IMR-90 (cell line): ENCODE data around the gene PCCB. TPM values are rescaled to one million over a fixed set of nuclear protein-coding genes. Genes with fewer than 3 reads are reported as not detected.
A peak's percentile ranks its signal among the peaks of the same experiment; 100 is the strongest.

Experiments
- ATAC-seq: fragments of 200-7000 bp; cut with Tn5 transposase; 2 replicates; pipeline ENCODE4 v1.9.1; 2020; ENCODE audit warnings: low read depth, mild to moderate bottlenecking, moderate library complexity
- BruUV-seq: library from RNA; stranded (reverse); fragments of 400-500 nt; replicated peaks from 2 replicates; lab custom pipeline; 2021; lab: Mats Ljungman, UMichigan
- CTCF ChIA-PET: fragments of 300-600 bp; formaldehyde crosslinking; extraction: SDS; loops from one replicate; lab custom pipeline; 2021; ENCODE audit warnings: antibody characterized with exemption; lab: Yijun Ruan, JAX
- POLR2A ChIA-PET: fragments of 300-600 bp; sonication (Branson Sonifier 250); formaldehyde crosslinking; loops from one replicate; lab custom pipeline; 2022; ENCODE audit warnings: antibody characterized with exemption; ENCODE audit not compliant: unreplicated experiment; lab: Charles Lee
- DNase-seq: peaks from one replicate; pipeline ENCODE4 v3.0.0; 2013
- H2AFZ ChIP-seq: replicated peaks from 2 replicates; pipeline ENCODE3; 2013; ENCODE audit warnings: low read length, mild to moderate bottlenecking; ENCODE audit not compliant: poor library complexity
- H2AK5ac ChIP-seq: 2 replicates; pipeline ENCODE4 v1.6.1; 2013; ENCODE audit warnings: low read depth, low read length, inconsistent platforms
- H2AK9ac ChIP-seq: replicated peaks from 2 replicates; pipeline ENCODE3; 2013; ENCODE audit warnings: mild to moderate bottlenecking, low read depth, low read length, moderate library complexity; ENCODE audit not compliant: poor library complexity
- H2BK120ac ChIP-seq: 2 replicates; pipeline ENCODE4 v1.6.1; 2013; ENCODE audit warnings: low read depth, low read length, inconsistent platforms
- H2BK15ac ChIP-seq: 3 replicates; pipeline ENCODE4 v1.6.1; 2013; ENCODE audit warnings: low read depth, low read length, inconsistent platforms
- H2BK20ac ChIP-seq: 2 replicates; pipeline ENCODE4 v1.6.1; 2013; ENCODE audit warnings: low read depth, mild to moderate bottlenecking, inconsistent platforms, low read length, moderate library complexity
- H2BK5ac ChIP-seq: 2 replicates; pipeline ENCODE4 v1.6.1; 2013; ENCODE audit warnings: mild to moderate bottlenecking, low read depth, low read length, inconsistent platforms; ENCODE audit not compliant: poor library complexity, severe bottlenecking
- H3K14ac ChIP-seq: replicated peaks from 2 replicates; pipeline ENCODE4 v1.6.1; 2013; ENCODE audit warnings: low read depth, low read length, inconsistent platforms
- H3K18ac ChIP-seq: 2 replicates; pipeline ENCODE4 v1.6.1; 2013; ENCODE audit warnings: low read depth, low read length, control low read depth
- H3K23ac ChIP-seq: 2 replicates; pipeline ENCODE4 v1.6.1; 2013; ENCODE audit warnings: low read depth, low read length, inconsistent platforms
- H3K27ac ChIP-seq: 2 replicates; pipeline ENCODE4 v1.5.1; 2013; ENCODE audit warnings: mild to moderate bottlenecking, control low read depth, low read length; ENCODE audit not compliant: insufficient read depth
- H3K27me3 ChIP-seq: 2 replicates; pipeline ENCODE4 v1.6.1; 2013; ENCODE audit warnings: low read length; ENCODE audit not compliant: control insufficient read depth, insufficient read depth
- H3K36me3 ChIP-seq: 2 replicates; pipeline ENCODE4 v1.6.1; 2013; ENCODE audit warnings: low read length, mixed read lengths; ENCODE audit not compliant: control insufficient read depth, insufficient read depth
- H3K4ac ChIP-seq: 2 replicates; pipeline ENCODE4 v1.6.1; 2013; ENCODE audit warnings: low read depth, low read length, inconsistent platforms
- H3K4me1 ChIP-seq: 2 replicates; pipeline ENCODE4 v1.6.1; 2013; ENCODE audit warnings: low read length, mixed read lengths; ENCODE audit not compliant: control insufficient read depth, insufficient read depth
- H3K4me2 ChIP-seq: 2 replicates; pipeline ENCODE4 v1.6.1; 2013; ENCODE audit warnings: low read depth, mild to moderate bottlenecking, control low read depth, low read length, moderate library complexity
- H3K4me3 ChIP-seq: 2 replicates; pipeline ENCODE4 v1.5.1; 2013; ENCODE audit warnings: low read depth, mild to moderate bottlenecking, control low read depth, low read length, moderate library complexity; ENCODE audit not compliant: insufficient read depth
- H3K56ac ChIP-seq: 2 replicates; pipeline ENCODE4 v1.6.1; 2013; ENCODE audit warnings: low read length, inconsistent platforms; ENCODE audit not compliant: insufficient read depth; ENCODE audit errors: extremely low read depth
- H3K79me1 ChIP-seq, 2 experiments: 2 replicates each; pipeline ENCODE4 v1.6.1; 2013; ENCODE audit warnings: low read length in 2 of 2, inconsistent platforms in 1 of 2, low read depth in 1 of 2
- H3K9ac ChIP-seq: 2 replicates; pipeline ENCODE4 v1.6.1; 2013; ENCODE audit warnings: low read depth, low read length, control low read depth
- H3K9me1 ChIP-seq: 2 replicates; pipeline ENCODE4 v1.6.1; 2013; ENCODE audit warnings: low read length, inconsistent platforms; ENCODE audit not compliant: insufficient read depth
- H3K9me3 ChIP-seq: 2 replicates; pipeline ENCODE4 v1.6.1; 2013; ENCODE audit warnings: low read length; ENCODE audit not compliant: control insufficient read depth, insufficient read depth
- H4K20me1 ChIP-seq: 2 replicates; pipeline ENCODE4 v1.6.1; 2013; ENCODE audit warnings: low read length, inconsistent platforms; ENCODE audit not compliant: insufficient read depth
- H4K5ac ChIP-seq: 2 replicates; pipeline ENCODE4 v1.6.1; 2013; ENCODE audit warnings: mild to moderate bottlenecking, low read depth, low read length, control low read depth
- H4K8ac ChIP-seq, 2 experiments: 2 replicates each; pipeline ENCODE4 v1.6.1; 2013; ENCODE audit warnings: low read depth in 2 of 2, low read length in 2 of 2, control low read depth in 1 of 2, inconsistent platforms in 1 of 2
- H4K91ac ChIP-seq: 2 replicates; pipeline ENCODE4 v1.6.1; 2013; ENCODE audit warnings: low read depth, low read length, inconsistent platforms; ENCODE audit not compliant: insufficient read depth
- BHLHE40 ChIP-seq: fragments of 150-350 bp; IDR thresholded peaks from 2 replicates; pipeline ENCODE4 v1.6.1; 2016; ENCODE audit warnings: mild to moderate bottlenecking, low read depth, low read length
- CEBPB ChIP-seq: IDR thresholded peaks from 2 replicates; pipeline ENCODE4 v1.6.1; 2012; ENCODE audit warnings: low read depth, low read length, improper control_type of control experiment
- CHD1 ChIP-seq: IDR thresholded peaks from 2 replicates; pipeline ENCODE4 v1.6.1; 2012; ENCODE audit warnings: low read depth, low read length, improper control_type of control experiment
- FOS ChIP-seq: fragments of 150-350 bp; IDR thresholded peaks from 2 replicates; pipeline ENCODE4 v1.6.1; 2016; ENCODE audit warnings: low read depth, low read length
- MAFK ChIP-seq: IDR thresholded peaks from 2 replicates; pipeline ENCODE4 v1.6.1; 2012; ENCODE audit warnings: low read depth, low read length, improper control_type of control experiment
- MAZ ChIP-seq: IDR thresholded peaks from 2 replicates; pipeline ENCODE4 v1.6.1; 2012; ENCODE audit warnings: low read depth, mild to moderate bottlenecking, low read length, improper control_type of control experiment, moderate library complexity, borderline replicate concordance
- MXI1 ChIP-seq: IDR thresholded peaks from 2 replicates; pipeline ENCODE4 v1.6.1; 2012; ENCODE audit warnings: low read depth, mild to moderate bottlenecking, low read length, moderate library complexity, borderline replicate concordance
- NFE2L2 ChIP-seq: fragments of 150-350 bp; IDR thresholded peaks from 2 replicates; pipeline ENCODE4 v1.6.1; 2016; ENCODE audit warnings: low read depth, mild to moderate bottlenecking, low read length
- POLR2A ChIP-seq: IDR thresholded peaks from 2 replicates; pipeline ENCODE4 v1.6.1; 2012; ENCODE audit warnings: mild to moderate bottlenecking, low read depth, low read length
- RAD21 ChIP-seq: IDR thresholded peaks from 2 replicates; pipeline ENCODE4 v1.6.1; 2012; ENCODE audit warnings: low read length, improper control_type of control experiment
- RCOR1 ChIP-seq: IDR thresholded peaks from 2 replicates; pipeline ENCODE4 v1.6.1; 2012; ENCODE audit warnings: mild to moderate bottlenecking, low read length, improper control_type of control experiment; ENCODE audit not compliant: insufficient replicate concordance
- RFX5 ChIP-seq: IDR thresholded peaks from 2 replicates; pipeline ENCODE4 v1.8.0; 2012; ENCODE audit warnings: low read depth, mild to moderate bottlenecking, low read length, moderate library complexity
- SMC3 ChIP-seq: fragments of 150-350 bp; IDR thresholded peaks from 2 replicates; pipeline ENCODE4 v1.6.1; 2016; ENCODE audit warnings: low read depth, mild to moderate bottlenecking, antibody characterized with exemption, low read length, moderate library complexity
- dilution Hi-C: fragments of 300-500 bp; cut with HindIII; formaldehyde crosslinking; loops from one replicate; pipeline ENCODE4 v1.14.3; 2018; ENCODE audit warnings: low sequenced_read_pairs; ENCODE audit not compliant: unreplicated experiment
- in situ Hi-C: fragments of 300-500 bp; cut with MboI; formaldehyde crosslinking; loops from 3 replicates; pipeline ENCODE4 v1.14.3; 2019; ENCODE audit warnings: low sequenced_read_pairs, inconsistent platforms, mixed read lengths
- intact Hi-C: fragments of 100-400 bp; cut with micrococcal nuclease; formaldehyde crosslinking; loops from 2 replicates; pipeline ENCODE4 v1.10.0; 2022
- polyA plus RNA-seq, 3 experiments: library from polyadenylated mRNA; depleted of rRNA; stranded (reverse); fragments of >200 nt; gene quantifications; 2 replicates each; pipeline ENCODE4 v1.2.3, GENCODE V29; 2012; ENCODE audit warnings: low replicate concordance in 1 of 3
- total RNA-seq: library from RNA; depleted of rRNA; stranded (reverse); fragments of >200 nt; gene quantifications from 2 replicates; pipeline ENCODE4 v1.2.3, GENCODE V29; 2012
- TF ChIP-seq, protein P1 (sequence below): fragments of 150-350 bp; IDR thresholded peaks from 2 replicates; pipeline ENCODE4 v1.6.1; 2016; ENCODE audit warnings: low read depth, mild to moderate bottlenecking, low read length, moderate library complexity, borderline replicate concordance
- TF ChIP-seq, protein P2 (sequence below): conservative IDR thresholded peaks from 2 replicates; pipeline ENCODE4 v1.5.1; 2012; ENCODE audit warnings: mild to moderate bottlenecking, low read depth, low read length, improper control_type of control experiment
- TF ChIP-seq, protein P3 (sequence below): fragments of 150-350 bp; IDR thresholded peaks from 2 replicates; pipeline ENCODE4 v1.6.1; 2017; ENCODE audit warnings: mild to moderate bottlenecking, antibody characterized with exemption, low read length, low read depth

Gene PCCB
- total and polyA plus RNA-seq, 2 of the 4 experiments (the other 2 are of a cell fraction) = 40.5 to 76.2 TPM

DNA sequence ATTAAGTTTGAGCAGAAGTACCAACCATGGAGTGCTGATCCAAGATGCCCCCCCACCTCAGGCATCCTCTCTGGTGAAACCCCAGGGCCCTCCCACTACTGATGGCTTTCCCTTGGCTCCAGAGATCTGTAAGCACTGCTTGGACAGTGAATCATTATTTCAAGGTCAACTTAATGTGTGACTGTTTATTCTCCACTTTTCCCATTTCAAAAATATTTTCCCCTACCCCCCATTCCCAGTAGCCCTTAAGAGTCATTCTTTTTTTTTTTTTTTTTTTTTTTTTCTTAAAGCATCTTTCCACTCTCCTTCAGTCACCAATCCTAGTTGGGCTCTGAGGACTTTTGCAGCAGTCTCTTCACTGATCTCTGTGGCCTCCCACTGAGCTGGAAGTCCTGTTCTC lies 82.6 kb downstream of the PCCB start:
- H3K27ac ChIP-seq = peak overlapping the region; percentile 88

More for the DNA sequence above, 82.6 kb downstream of the PCCB start:
- ChIA-PET CTCF (interaction anchor here (1.7 kb wide), 1 partner anchor 419 kb away, joined by 9 read pairs; the partner anchor contains the start of gene STAG1), POLR2A (no interaction called here)
- Histone ChIP-seq H2BK120ac (peak overlapping the region; percentile 39), H2BK15ac (peak overlapping the region; percentile 35; the same call in 1 of the 3 replicates), H3K9ac (no peak overlapping the region), H4K5ac (peak overlapping the region; percentile 79), H2AK9ac (no peak overlapping the region), H3K4me1 (peaks cover 20% of the 10 kb centered on the region), H3K4ac (peak overlapping the region; percentile 64), H4K8ac (peak overlapping the region; percentile 77 to 79; a peak in 3 of 4 replicates), H2AFZ (no peak overlapping the region), H3K36me3 (peaks cover 22% of the 10 kb centered on the region), H4K91ac (peak overlapping the region; percentile 86), H3K4me3 (no peak overlapping the region), H2BK20ac (peak overlapping the region; percentile 19), H4K20me1 (no peaks in the 10 kb centered on the region), H2AK5ac (peak overlapping the region; percentile 71; the same call in 1 of the 2 replicates), H3K9me1 (peaks cover 29% of the 10 kb centered on the region), H3K4me2 (0 out of 2 replicates have a peak overlapping the region, but pooled peaks have one; percentile 17), H3K14ac (peak overlapping the region; percentile 26), H3K9me3 (no peaks in the 10 kb centered on the region), H2BK5ac (peak overlapping the region; percentile 51), H3K79me1 (peaks cover 0 to 26% of the 10 kb centered on the region in 2 experiments; a peak in 2 of 4 replicates), H3K27me3 (no peaks in the 10 kb centered on the region), H3K18ac (peak overlapping the region; percentile 86), H3K56ac (0 out of 2 replicates have a peak overlapping the region, but pooled peaks have one; percentile 12), H3K23ac (peak overlapping the region; percentile 5; the same call in 1 of the 2 replicates)
- TF ChIP-seq, protein P1, sequence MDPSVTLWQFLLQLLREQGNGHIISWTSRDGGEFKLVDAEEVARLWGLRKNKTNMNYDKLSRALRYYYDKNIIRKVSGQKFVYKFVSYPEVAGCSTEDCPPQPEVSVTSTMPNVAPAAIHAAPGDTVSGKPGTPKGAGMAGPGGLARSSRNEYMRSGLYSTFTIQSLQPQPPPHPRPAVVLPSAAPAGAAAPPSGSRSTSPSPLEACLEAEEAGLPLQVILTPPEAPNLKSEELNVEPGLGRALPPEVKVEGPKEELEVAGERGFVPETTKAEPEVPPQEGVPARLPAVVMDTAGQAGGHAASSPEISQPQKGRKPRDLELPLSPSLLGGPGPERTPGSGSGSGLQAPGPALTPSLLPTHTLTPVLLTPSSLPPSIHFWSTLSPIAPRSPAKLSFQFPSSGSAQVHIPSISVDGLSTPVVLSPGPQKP = no peak
- TF ChIP-seq RFX5 (no peak), SMC3 (no peak), BHLHE40 (no peak), RAD21 (peak; percentile 14; the same call in 1 of the 2 replicates), RCOR1 (no peak), MAFK (no peak), MXI1 (no peak), NFE2L2 (no peak), CEBPB (no peak; the same call in 1 of the 2 replicates), POLR2A (no peak), CHD1 (no peak), MAZ (peak; percentile 50), FOS (peak; percentile 35; the same call in 1 of the 2 replicates)
- TF ChIP-seq, protein P2, sequence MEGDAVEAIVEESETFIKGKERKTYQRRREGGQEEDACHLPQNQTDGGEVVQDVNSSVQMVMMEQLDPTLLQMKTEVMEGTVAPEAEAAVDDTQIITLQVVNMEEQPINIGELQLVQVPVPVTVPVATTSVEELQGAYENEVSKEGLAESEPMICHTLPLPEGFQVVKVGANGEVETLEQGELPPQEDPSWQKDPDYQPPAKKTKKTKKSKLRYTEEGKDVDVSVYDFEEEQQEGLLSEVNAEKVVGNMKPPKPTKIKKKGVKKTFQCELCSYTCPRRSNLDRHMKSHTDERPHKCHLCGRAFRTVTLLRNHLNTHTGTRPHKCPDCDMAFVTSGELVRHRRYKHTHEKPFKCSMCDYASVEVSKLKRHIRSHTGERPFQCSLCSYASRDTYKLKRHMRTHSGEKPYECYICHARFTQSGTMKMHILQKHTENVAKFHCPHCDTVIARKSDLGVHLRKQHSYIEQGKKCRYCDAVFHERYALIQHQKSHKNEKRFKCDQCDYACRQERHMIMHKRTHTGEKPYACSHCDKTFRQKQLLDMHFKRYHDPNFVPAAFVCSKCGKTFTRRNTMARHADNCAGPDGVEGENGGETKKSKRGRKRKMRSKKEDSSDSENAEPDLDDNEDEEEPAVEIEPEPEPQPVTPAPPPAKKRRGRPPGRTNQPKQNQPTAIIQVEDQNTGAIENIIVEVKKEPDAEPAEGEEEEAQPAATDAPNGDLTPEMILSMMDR = no peak
- TF ChIP-seq, protein P3, sequence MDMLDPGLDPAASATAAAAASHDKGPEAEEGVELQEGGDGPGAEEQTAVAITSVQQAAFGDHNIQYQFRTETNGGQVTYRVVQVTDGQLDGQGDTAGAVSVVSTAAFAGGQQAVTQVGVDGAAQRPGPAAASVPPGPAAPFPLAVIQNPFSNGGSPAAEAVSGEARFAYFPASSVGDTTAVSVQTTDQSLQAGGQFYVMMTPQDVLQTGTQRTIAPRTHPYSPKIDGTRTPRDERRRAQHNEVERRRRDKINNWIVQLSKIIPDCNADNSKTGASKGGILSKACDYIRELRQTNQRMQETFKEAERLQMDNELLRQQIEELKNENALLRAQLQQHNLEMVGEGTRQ = no peak
- no TSS peak for BruUV-seq
- intact Hi-C loops = no loop called here
- in situ Hi-C loops = no loop called here
- peak; percentile 89 for ATAC-seq
- peak; percentile 92 for DNase-seq
- dilution Hi-C loops = no loop called here
